Tibial nerve (tissue), 4 donors: Measurements from ENCODE around the gene BRD3OS.

ENCODE experiments used
- CTCF ChIP-seq, 5 experiments: fragments of 200-600 bp in 3 of 5; fragments of 450-650 bp in 2 of 5; sonication (generic) in 3 of 5; IDR thresholded peaks; one replicate each; pipeline ENCODE4 v1.5.1; 2016 to 2019; ENCODE audit warnings: antibody characterized with exemption in 5 of 5, mild to moderate bottlenecking in 3 of 5, moderate library complexity in 2 of 5
- EP300 ChIP-seq, 2 donors: sonication (generic); formaldehyde crosslinking; IDR thresholded peaks; one replicate each; pipeline ENCODE4 v1.6.1; 2017; ENCODE audit warnings: antibody characterized with exemption in 2 of 2, mild to moderate bottlenecking in 1 of 2

- no peak for TF ChIP-seq EP300 (IDR thresholded peaks at IDR 0.05)
- no peak for TF ChIP-seq CTCF (IDR thresholded peaks at IDR 0.05)
Observed at GRCh38 chr9:134030821-134031470, 5.7 kb downstream of the BRD3OS start.
